ENCODE measurements around the gene WDR88. TPM values are rescaled to one million over a fixed set of nuclear protein-coding genes. Genes with fewer than 3 reads are reported as not detected.

Gene WDR88
- total RNA-seq, 2 experiments from 2014 or later: not detected

DNA sequence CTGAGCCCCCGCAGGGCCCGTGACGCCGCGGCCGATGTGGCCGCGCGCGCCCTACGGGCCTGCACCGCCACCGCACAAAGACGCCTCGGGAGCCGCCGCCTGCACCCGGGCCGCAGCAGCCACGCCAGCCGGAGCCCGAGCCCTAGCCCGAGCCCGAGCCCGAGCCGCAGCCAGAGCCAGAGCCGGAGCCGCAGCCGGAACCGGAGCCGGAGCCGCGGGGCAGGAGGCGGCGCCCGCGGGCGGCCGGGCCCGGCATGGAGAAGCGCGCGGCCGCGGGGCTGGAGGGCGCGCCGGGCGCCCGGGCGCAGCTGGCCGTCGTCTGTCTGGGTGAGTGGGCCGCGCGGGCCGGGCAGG, 62.6 kb downstream of the WDR88 start:
- no peak overlapping the region for H3K4me3 Mint-ChIP-seq
- H3K4me1 Mint-ChIP-seq (ENCODE audit: low read depth): no peaks in the 10 kb centered on the region
- DNase-seq: no peak
- no peaks in the 10 kb centered on the region for H3K9me3 Mint-ChIP-seq
- peaks cover 27% of the 10 kb centered on the region for H3K27me3 Mint-ChIP-seq (ENCODE audit: low read depth)
- CTCF ChIA-PET: interaction anchor here (1.2 kb wide), 1 partner anchor 10 kb away, joined by 4 read pairs; no protein-coding TSS in a partner anchor
- intact Hi-C loops (cut with micrococcal nuclease): no loop called here
- H3K36me3 Mint-ChIP-seq (ENCODE audit: low read depth): no peaks in the 10 kb centered on the region
- H3K27ac Mint-ChIP-seq: no peak overlapping the region

DNA sequence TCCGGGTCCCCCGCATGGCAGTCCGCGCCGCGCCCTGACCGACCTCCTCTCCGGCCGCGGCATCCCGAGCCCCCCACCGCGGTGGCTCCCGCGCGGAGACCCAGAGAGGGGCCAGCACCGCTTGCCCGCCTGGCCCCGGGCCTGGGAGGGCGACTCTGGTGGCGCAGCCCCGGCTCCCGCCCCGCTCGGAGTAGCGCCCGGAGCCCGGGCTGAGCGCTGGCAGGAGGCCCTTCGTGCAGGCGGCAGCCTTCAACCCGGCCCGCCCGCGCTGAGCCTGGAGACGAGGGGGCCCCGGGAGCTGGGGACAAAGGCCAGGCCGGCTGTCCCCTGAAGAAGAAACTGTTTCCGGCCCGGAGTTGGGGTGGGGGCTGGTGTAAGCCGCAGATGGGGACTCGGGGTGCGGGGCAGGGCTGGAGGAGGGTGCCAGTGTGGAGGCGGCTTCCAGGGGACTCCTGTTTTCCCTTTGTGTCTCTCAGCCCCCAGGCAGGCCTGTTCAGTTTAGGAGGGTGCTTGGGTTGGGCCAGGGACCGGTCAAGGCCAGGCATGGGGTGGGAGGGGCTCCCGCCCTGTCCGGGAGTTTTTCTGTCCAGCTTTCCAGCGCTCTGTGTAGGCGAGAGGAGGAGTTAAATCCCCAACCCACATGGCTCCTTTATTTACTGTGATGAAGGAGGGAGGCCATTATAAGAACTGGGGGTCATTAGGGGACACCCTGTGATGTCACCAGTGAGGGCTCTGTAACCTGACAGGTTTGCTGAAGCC, 63.2 kb downstream of the WDR88 start:
- H3K4me1 Mint-ChIP-seq (ENCODE audit: low read depth): no peaks in the 10 kb centered on the region
- CTCF ChIA-PET: interaction anchor here (1.2 kb wide), 1 partner anchor 10 kb away, joined by 4 read pairs; no protein-coding TSS in a partner anchor
- no peak overlapping the region for H3K27ac Mint-ChIP-seq
- intact Hi-C loops (cut with micrococcal nuclease): no loop called here
- DNase-seq: no peak
- H3K27me3 Mint-ChIP-seq (ENCODE audit: low read depth): peaks cover 27% of the 10 kb centered on the region
- H3K4me3 Mint-ChIP-seq: peak overlapping the region; percentile 27
- no peaks in the 10 kb centered on the region for H3K36me3 Mint-ChIP-seq (ENCODE audit: low read depth)
- no peaks in the 10 kb centered on the region for H3K9me3 Mint-ChIP-seq

DNA sequence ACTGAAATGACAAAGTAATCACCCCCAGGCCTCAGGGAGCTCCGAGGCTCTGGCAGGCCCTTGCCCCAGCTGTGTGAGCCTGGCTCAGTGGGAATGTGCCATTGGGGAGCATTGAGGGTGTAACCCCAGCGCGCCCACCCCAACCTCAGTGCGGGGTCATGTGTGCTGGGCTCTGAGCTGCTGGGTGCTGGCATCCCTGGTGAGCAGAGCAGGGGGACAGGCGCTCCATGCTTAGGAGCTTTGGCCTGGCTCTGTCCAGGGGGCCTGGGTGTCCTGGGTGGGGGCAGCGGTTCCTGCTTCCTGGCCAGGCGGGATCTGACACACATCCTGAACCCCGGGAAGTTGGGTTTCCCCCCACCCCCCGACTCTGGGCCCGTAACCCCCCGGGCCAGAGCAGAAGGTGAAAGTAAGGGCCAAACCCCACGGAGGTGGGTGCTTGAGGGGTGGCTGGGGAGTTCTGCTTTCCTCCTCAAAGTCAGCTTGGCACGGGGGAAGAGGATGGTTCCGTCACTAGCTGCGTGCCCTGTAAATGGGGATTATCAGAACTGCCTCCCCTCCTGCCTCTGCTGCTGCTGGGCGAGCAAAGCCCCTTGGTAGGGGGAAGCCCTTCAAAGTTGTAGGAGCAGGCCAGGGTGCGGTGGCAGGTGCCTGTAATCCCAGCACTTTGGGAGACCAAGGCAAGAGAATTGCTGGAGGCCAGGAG, 63.9 kb downstream of the WDR88 start:
- no peaks in the 10 kb centered on the region for H3K9me3 Mint-ChIP-seq
- H3K4me1 Mint-ChIP-seq (ENCODE audit: low read depth): no peaks in the 10 kb centered on the region
- no peak overlapping the region for H3K27ac Mint-ChIP-seq
- H3K36me3 Mint-ChIP-seq (ENCODE audit: low read depth): no peaks in the 10 kb centered on the region
- DNase-seq: no peak
- CTCF ChIA-PET: interaction anchor here (1.2 to 2.4 kb wide), 2 partner anchors 11 to 51 kb away, joined by 4 to 6 read pairs; no protein-coding TSS in a partner anchor
- H3K27me3 Mint-ChIP-seq (ENCODE audit: low read depth): peaks cover 27% of the 10 kb centered on the region
- H3K4me3 Mint-ChIP-seq: no peak overlapping the region
- intact Hi-C loops (cut with micrococcal nuclease): no loop called here

DNA sequence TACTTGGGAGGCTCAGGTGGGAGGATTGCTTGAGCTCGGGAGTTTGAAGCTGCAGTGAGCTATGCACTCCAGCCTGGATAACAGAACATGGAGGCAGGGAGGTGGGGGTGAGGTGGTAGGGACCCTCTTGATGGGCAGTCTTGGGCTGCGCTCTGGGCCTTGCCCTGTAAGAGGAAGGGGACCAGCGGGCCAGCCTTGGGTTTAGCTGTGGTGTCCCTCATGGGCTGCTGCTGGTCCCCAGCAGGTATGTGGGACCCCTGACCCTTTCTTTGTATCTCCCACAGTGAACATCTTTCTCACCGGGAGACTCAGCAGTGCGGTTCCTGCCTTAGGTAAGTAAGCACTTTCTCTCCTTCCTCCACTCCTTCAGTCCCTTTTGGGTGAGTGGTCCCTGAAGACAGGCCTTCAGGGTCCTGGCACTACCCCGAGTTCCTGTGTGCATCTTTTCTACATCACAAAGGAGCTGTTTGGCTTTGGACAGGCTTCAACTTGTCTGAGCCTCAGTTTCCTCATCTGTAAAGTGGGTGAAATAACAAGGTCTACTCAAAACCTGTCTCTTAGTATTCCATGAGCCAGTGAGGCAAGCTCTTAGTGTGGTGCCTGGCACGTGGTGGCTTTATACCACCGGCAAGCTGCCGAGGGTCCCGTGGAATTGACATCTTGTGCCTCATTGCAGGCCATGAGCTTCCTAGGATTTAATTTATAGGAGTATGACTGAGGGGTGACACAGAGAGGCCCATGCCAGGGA, 64.7 kb downstream of the WDR88 start:
- Mint-ChIP-seq H3K36me3 (ENCODE audit: low read depth) (no peaks in the 10 kb centered on the region), H3K4me3 (no peak overlapping the region), H3K27ac (no peak overlapping the region), H3K27me3 (ENCODE audit: low read depth) (peaks cover 27% of the 10 kb centered on the region), H3K9me3 (no peaks in the 10 kb centered on the region), H3K4me1 (ENCODE audit: low read depth) (no peaks in the 10 kb centered on the region)
- intact Hi-C loops (cut with micrococcal nuclease): no loop called here
- no peak for DNase-seq
- CTCF ChIA-PET: interaction anchor here (0.8 to 2.4 kb wide), 3 partner anchors 10 to 72 kb away, joined by 3 to 6 read pairs (median 3); no protein-coding TSS in a partner anchor

DNA sequence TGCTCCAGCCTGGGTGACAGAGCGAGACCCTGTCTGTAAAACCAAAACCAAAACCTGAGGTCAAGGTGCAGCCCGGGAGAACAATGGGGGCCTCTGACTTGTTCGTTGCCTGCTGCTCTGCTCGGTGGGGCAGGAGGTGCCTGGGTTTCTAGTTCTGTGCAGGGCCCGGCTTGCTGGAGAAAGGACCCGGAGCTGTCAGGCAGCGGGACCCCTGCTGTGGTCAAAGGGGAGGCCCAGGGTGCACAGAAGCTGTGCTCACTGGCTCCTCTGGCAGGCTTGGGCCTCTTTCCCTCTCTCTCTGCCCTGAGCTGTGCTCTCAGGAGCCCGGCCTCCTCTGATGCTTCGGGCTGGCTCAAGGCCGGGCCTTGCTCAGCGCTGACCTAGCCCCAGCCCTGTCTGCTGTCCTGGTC, 65.7 kb downstream of the WDR88 start:
- Mint-ChIP-seq H3K27ac (no peak overlapping the region), H3K36me3 (ENCODE audit: low read depth) (no peaks in the 10 kb centered on the region), H3K4me1 (ENCODE audit: low read depth) (no peaks in the 10 kb centered on the region), H3K27me3 (ENCODE audit: low read depth) (peaks cover 22% of the 10 kb centered on the region), H3K9me3 (no peaks in the 10 kb centered on the region), H3K4me3 (no peak overlapping the region)
- no peak for DNase-seq
- intact Hi-C loops (cut with micrococcal nuclease): no loop called here
- CTCF ChIA-PET: interaction anchor here (0.8 to 2.4 kb wide), 2 partner anchors 53 to 73 kb away, joined by 3 to 6 read pairs; no protein-coding TSS in a partner anchor

DNA sequence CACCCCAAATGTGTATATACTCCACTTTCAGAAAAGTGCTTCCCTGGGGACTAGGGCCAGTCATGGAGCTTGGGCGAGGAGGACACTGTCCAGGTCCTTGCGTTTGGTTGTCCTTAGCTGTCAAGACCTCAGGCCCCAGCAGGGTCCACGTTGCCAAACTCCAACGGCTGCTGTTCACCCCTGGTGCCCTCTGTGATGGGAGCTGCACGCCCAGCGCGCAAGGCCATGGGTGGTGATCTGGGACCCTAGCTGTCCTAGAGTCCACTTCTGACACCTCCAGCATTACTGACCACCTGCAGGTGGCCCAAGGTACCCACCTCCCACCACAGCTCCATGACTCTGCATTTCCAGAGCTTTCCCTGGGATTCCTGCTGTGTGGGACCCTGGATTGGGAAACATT, 66.3 kb downstream of the WDR88 start:
- DNase-seq: no peak
- no peak overlapping the region for H3K27ac Mint-ChIP-seq
- no peaks in the 10 kb centered on the region for H3K9me3 Mint-ChIP-seq
- H3K27me3 Mint-ChIP-seq (ENCODE audit: low read depth): peaks cover 18% of the 10 kb centered on the region
- intact Hi-C loops (cut with micrococcal nuclease): no loop called here
- H3K36me3 Mint-ChIP-seq (ENCODE audit: low read depth): no peaks in the 10 kb centered on the region
- CTCF ChIA-PET: no interaction called here
- H3K4me3 Mint-ChIP-seq: no peak overlapping the region
- H3K4me1 Mint-ChIP-seq (ENCODE audit: low read depth): no peaks in the 10 kb centered on the region

DNA sequence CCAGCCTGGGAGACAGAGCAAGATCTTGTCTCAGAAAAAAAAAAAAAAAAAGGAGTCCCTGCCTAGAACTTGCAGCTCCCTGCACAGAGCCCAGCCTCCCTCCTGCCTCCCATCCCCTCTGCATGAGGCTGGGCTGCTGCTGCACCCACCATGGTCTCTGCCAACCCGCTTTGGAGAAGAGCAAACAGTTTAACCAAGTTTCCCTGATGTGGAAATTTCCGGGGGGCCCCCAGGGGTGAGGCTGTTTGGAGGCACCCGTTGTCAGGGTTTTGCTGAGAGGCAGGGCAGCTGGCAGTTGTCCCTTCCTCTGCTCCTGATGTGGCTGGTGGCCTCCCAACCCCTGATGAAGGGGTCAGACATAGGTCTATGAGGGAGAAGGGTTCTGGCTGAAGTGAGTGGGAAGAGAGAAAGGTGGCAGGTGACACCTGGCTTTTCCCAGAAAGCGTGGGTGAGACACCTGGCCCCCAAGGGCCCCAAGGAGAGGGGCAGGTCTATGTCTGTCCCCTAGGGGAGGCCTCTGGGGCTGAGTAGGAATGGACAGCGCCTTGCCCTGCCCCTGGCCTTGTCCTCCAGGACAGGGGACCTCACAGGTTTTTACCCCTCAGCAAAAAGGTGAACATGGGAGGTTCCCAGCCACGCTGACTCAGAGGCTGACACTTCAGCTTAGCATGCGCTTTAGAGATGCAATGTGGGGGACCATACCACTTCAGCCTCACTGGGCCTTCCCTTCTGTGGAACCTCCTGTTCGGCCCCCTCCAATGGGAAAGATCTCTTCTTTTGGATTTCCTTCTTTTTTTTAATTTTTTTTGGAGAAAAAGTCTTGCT, 67.7 kb downstream of the WDR88 start:
- no peaks in the 10 kb centered on the region for H3K4me1 Mint-ChIP-seq (ENCODE audit: low read depth)
- no peak for DNase-seq
- no peaks in the 10 kb centered on the region for H3K36me3 Mint-ChIP-seq (ENCODE audit: low read depth)
- H3K27me3 Mint-ChIP-seq (ENCODE audit: low read depth): peaks cover 11% of the 10 kb centered on the region
- H3K4me3 Mint-ChIP-seq: no peak overlapping the region
- intact Hi-C loops (cut with micrococcal nuclease): no loop called here
- no peak overlapping the region for H3K27ac Mint-ChIP-seq
- no peaks in the 10 kb centered on the region for H3K9me3 Mint-ChIP-seq
- CTCF ChIA-PET: interaction anchor here (0.6 kb wide), 1 partner anchor 166 kb away, joined by 3 read pairs; no protein-coding TSS in a partner anchor

DNA sequence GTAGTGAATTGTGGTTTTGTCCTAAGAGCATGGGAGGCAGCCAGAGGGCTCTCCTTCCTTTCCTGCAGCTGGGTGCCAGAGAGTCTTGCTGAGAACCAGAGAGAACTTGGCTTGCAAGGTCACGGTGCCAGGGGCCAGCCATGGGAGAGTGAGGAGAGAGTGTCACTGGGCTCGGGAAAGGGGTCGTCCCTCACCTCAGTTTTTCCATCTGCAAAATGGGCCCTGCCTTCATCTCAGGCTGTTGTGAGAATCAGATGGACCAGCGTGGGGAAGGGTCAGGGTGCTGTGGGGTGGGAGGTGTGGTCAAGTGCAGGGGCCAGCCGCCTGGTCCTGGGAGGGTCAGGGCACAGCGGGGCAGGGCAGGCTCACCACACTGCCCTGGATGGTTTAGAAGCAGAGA, 69.6 kb downstream of the WDR88 start:
- DNase-seq: no peak
- no peak overlapping the region for H3K27ac Mint-ChIP-seq
- H3K27me3 Mint-ChIP-seq (ENCODE audit: low read depth): peaks cover 6% of the 10 kb centered on the region
- H3K4me3 Mint-ChIP-seq: no peak overlapping the region
- CTCF ChIA-PET: no interaction called here
- no peaks in the 10 kb centered on the region for H3K4me1 Mint-ChIP-seq (ENCODE audit: low read depth)
- no peaks in the 10 kb centered on the region for H3K9me3 Mint-ChIP-seq
- H3K36me3 Mint-ChIP-seq (ENCODE audit: low read depth): no peaks in the 10 kb centered on the region
- intact Hi-C loops (cut with micrococcal nuclease): no loop called here

DNA sequence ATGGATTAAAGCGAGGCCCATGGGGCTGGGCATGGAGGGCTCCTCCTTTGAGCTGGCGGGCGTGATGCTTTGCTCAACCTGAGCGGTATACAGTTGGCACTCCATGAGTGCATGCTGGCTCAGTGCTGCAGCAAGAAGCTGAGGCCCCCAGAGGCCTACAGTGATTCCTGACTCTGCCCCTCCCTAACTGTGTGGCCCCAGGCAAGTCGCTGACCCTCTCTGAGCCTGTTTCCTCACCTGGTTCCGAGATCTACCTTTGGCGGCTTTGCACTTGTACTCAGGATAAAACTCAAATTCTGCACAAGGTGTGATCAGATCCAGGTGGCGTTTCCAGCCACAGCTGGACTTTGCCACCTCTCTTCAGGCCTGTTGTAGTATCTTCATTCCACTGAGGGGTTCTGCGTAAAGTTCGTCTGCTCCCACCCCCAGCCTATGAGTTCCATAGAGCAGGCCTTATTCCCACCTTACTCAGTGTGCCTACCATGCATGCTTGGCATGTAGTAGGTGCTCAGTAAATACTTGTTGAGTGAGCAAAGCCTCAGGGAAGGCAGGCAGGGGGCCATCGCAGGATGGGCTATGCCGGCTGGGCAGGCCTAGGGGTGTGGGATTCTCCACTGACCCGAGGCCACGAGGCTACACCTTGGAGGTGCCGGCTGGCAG, 70.1 kb downstream of the WDR88 start:
- intact Hi-C loops (cut with micrococcal nuclease): no loop called here
- peaks cover 2% of the 10 kb centered on the region for H3K27me3 Mint-ChIP-seq (ENCODE audit: low read depth)
- DNase-seq: no peak
- no peaks in the 10 kb centered on the region for H3K36me3 Mint-ChIP-seq (ENCODE audit: low read depth)
- CTCF ChIA-PET: no interaction called here
- no peak overlapping the region for H3K27ac Mint-ChIP-seq
- no peak overlapping the region for H3K4me3 Mint-ChIP-seq
- H3K4me1 Mint-ChIP-seq (ENCODE audit: low read depth): no peaks in the 10 kb centered on the region
- no peaks in the 10 kb centered on the region for H3K9me3 Mint-ChIP-seq

DNA sequence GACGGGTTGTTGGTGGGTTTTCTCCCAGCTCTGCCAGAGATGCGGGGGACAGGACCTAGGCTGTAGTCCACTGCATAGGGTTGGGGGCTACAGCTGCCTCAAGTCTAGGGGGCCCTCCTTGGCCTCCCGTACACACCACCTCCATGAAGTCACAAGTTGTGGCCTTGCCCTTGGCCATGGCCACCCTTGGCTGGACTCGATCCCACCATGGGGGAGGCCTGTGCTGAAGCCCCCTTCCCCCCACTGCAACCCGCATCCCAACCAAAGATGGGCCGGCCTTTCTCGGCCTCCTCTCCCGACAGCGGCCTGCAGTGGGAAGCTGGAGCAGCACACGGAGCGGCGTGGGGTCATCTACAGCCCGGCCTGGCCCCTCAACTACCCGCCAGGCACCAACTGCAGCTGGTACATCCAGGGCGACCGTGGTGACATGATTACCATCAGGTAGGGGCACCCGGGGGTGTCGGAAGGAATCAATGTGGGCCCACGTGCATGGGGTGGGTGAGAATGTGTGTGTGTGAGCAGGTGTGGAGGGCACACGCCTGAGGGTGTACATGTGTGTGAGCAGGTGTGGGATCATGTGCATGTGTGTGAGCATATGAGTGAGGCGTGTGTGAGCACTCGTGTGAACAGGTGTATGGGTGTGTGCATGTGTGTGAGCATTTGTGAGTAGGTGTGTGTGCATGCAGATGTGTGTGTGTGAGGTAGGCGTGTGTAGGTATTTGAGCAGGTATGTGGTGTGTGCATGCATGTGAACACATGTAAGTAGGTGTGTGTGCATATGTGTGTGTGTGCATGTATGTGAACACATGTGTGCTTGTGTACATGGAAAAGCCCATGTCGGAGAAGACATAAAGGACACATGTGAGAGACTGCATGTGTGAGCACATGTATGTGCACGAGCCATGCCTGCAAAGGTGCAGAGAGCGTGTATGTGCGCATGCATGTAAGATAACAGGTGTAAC, 70.9 kb downstream of the WDR88 start:
- no peaks in the 10 kb centered on the region for H3K27me3 Mint-ChIP-seq (ENCODE audit: low read depth)
- no peak overlapping the region for H3K4me3 Mint-ChIP-seq
- intact Hi-C loops (cut with micrococcal nuclease): no loop called here
- H3K9me3 Mint-ChIP-seq: no peaks in the 10 kb centered on the region
- H3K4me1 Mint-ChIP-seq (ENCODE audit: low read depth): no peaks in the 10 kb centered on the region
- no peak overlapping the region for H3K27ac Mint-ChIP-seq
- no peaks in the 10 kb centered on the region for H3K36me3 Mint-ChIP-seq (ENCODE audit: low read depth)
- DNase-seq: no peak
- CTCF ChIA-PET: no interaction called here

DNA sequence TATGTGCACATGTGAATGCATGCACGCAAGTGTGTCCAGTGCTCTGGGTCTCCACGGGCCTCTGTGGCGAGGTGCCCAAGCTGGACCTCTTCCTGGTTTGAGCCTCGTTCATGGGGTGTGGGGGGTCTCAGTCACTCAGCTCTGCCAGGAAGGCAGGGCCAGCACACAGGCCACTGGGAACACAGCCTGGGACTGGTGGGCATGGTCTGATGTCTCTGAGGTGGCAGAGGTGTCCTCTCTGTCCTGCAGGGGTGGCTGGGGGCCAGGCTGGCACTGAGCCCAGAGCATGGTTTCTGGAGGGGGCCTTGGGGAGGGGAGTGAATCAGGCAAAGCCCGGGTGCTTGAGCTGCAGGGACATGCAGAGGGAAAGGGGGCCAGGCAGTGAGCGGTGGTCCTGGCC, 71.6 kb downstream of the WDR88 start:
- Mint-ChIP-seq H3K27ac (no peak overlapping the region), H3K9me3 (no peaks in the 10 kb centered on the region), H3K4me1 (ENCODE audit: low read depth) (no peaks in the 10 kb centered on the region), H3K36me3 (ENCODE audit: low read depth) (no peaks in the 10 kb centered on the region), H3K4me3 (no peak overlapping the region), H3K27me3 (ENCODE audit: low read depth) (no peaks in the 10 kb centered on the region)
- no peak for DNase-seq
- CTCF ChIA-PET: no interaction called here
- intact Hi-C loops (cut with micrococcal nuclease): no loop called here

Data from activated naive CD4-positive, alpha-beta T cell treated with anti-CD3 and anti-CD28 coated beads for 36 hours (primary cell).